Thyroid gland (tissue), 4 donors: ENCODE results near the gene COX6A2. TPM values are rescaled to one million over a fixed set of nuclear protein-coding genes. Genes with fewer than 3 reads are reported as not detected.

Source experiments
- DNase-seq, 2 donors: peaks; one replicate each; pipeline ENCODE4 v3.0.0-alpha.2; 2019
- H3K27ac ChIP-seq, 3 donors: fragments of 200-600 bp; sonication (generic); 1 replicate in 2 of 3; 2 replicates in 1 of 3; pipeline ENCODE4 v1.5.1; 2016 to 2019; ENCODE audit warnings: mild to moderate bottlenecking in 1 of 3, moderate library complexity in 1 of 3
- H3K27me3 ChIP-seq: fragments of 200-600 bp; sonication (generic); one replicate; pipeline ENCODE4 v1.5.1; 2019
- H3K36me3 ChIP-seq, 2 donors: fragments of 200-600 bp; sonication (generic); one replicate each; pipeline ENCODE4 v1.5.1; 2016 to 2019
- H3K4me1 ChIP-seq, 2 donors: fragments of 200-600 bp; sonication (generic); one replicate each; pipeline ENCODE4 v1.5.1; 2017 to 2019
- H3K4me3 ChIP-seq, 3 donors: fragments of 200-600 bp; sonication (generic); replicated peaks in 1 of 3; 1 replicate in 2 of 3; 2 replicates in 1 of 3; pipeline ENCODE4 v1.5.1; 2016; ENCODE audit warnings: mild to moderate bottlenecking in 1 of 3
- H3K9me3 ChIP-seq: fragments of 200-600 bp; sonication (generic); one replicate; pipeline ENCODE4 v1.5.1; 2017
- POLR2A ChIP-seq, 2 donors: fragments of 450-650 bp; IDR thresholded peaks; one replicate each; pipeline ENCODE4 v1.6.1; 2017; ENCODE audit warnings: antibody characterized with exemption in 2 of 2, mild to moderate bottlenecking in 2 of 2, moderate library complexity in 1 of 2
- WGBS, 2 donors: methylation state at CpG; one replicate each; pipeline ENCODE4 v1.1.5; 2017; 5-methylcytosine and 5-hydroxymethylcytosine counted together
- intact Hi-C: fragments of 100-400 bp; cut with DNase I; formaldehyde crosslinking; loops from one replicate; pipeline ENCODE4 v1.15.1; 2023
- total RNA-seq, 4 donors: library from RNA; depleted of rRNA; stranded (reverse); fragments of >200 nt; gene quantifications; one replicate each; pipeline ENCODE4 v1.2.3, GENCODE V29; 2016
- TF ChIP-seq, protein P1 (sequence below), 6 experiments: fragments of 200-600 bp in 3 of 6; fragments of 450-650 bp in 3 of 6; sonication (generic) in 3 of 6; IDR thresholded peaks; one replicate each; pipeline ENCODE4 v1.5.1; 2016 to 2019; ENCODE audit warnings: antibody characterized with exemption in 6 of 6, mild to moderate bottlenecking in 2 of 6, inconsistent platforms in 1 of 6, moderate library complexity in 1 of 6

Gene COX6A2
- total RNA-seq, 4 donors from 2014 or later: not detected

DNA sequence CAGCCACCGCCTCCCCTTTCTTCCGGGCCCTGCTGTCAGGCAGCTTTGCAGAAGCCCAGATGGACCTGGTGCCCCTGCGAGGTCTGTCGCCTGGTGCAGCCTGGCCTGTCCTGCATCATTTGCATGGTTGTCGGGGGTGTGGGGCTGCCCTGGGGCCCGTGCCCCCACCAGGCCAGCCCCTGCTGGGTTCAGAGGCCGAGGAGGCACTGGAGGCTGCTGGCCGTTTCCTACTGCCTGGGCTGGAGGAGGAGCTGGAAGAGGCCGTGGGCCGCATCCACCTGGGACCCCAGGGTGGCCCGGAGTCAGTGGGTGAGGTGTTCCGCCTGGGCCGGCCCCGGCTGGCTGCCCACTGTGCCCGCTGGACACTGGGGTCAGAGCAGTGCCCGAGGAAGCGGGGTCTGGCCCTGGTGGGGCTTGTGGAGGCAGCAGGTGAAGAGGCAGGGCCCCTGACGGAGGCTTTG is 38.3 kb upstream of the COX6A2 start:
- DNase-seq: no peak
- Histone ChIP-seq H3K27ac (no peak overlapping the region), H3K27me3 (no peaks in the 10 kb centered on the region), H3K36me3 (peaks cover 22 to 23% of the 10 kb centered on the region in 2 donors), H3K4me3 (no peak overlapping the region), H3K4me1 (peaks cover 0 to 5% of the 10 kb centered on the region in 2 donors), H3K9me3 (no peaks in the 10 kb centered on the region)
- 95 to 97% methylated on average over 6 to 18 of the region's 18 CpGs for WGBS, 2 donors
- intact Hi-C loops: loop anchor here (10.0 kb wide), 1 partner anchor 282 kb away; the partner anchor contains the start of gene FUS
- TF ChIP-seq, protein P1, sequence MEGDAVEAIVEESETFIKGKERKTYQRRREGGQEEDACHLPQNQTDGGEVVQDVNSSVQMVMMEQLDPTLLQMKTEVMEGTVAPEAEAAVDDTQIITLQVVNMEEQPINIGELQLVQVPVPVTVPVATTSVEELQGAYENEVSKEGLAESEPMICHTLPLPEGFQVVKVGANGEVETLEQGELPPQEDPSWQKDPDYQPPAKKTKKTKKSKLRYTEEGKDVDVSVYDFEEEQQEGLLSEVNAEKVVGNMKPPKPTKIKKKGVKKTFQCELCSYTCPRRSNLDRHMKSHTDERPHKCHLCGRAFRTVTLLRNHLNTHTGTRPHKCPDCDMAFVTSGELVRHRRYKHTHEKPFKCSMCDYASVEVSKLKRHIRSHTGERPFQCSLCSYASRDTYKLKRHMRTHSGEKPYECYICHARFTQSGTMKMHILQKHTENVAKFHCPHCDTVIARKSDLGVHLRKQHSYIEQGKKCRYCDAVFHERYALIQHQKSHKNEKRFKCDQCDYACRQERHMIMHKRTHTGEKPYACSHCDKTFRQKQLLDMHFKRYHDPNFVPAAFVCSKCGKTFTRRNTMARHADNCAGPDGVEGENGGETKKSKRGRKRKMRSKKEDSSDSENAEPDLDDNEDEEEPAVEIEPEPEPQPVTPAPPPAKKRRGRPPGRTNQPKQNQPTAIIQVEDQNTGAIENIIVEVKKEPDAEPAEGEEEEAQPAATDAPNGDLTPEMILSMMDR (IDR thresholded peaks at IDR 0.05): no peak
- no peak for TF ChIP-seq POLR2A (IDR thresholded peaks at IDR 0.05)

DNA sequence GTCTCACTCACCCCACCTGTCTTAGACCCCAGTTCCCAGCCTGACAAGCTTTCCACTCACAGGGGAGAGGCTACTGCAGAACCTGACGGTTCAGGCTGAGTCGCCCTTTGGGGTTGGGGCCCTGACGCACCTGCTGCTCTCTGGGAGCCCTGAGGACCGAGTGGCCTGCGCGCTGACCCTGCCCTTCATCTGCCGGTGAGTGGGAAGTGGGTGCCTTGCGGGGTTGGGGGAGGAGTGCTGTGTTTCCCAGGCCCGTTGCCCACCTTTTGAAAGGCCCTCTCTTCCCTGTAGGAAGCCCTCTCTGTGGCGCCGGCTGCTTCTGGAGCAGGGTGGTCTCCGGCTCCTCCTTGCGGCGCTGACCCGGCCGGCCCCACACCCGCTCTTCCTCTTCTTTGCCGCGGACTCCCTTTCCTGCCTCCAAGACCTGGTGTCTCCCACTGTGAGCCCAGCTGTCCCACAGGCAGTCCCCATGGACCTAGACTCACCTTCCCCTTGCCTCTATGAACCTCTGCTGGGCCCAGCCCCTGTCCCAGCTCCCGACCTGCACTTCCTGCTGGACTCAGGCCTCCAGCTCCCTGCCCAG is 37.7 kb upstream of the COX6A2 start:
- TF ChIP-seq, protein P1 (IDR thresholded peaks at IDR 0.05): no peak
- TF ChIP-seq POLR2A (IDR thresholded peaks at IDR 0.05): no peak
- Histone ChIP-seq H3K4me1 (no peaks in the 10 kb centered on the region), H3K36me3 (peaks cover 22 to 23% of the 10 kb centered on the region in 2 donors), H3K27me3 (no peaks in the 10 kb centered on the region), H3K9me3 (no peaks in the 10 kb centered on the region), H3K27ac (no peak overlapping the region), H3K4me3 (no peak overlapping the region)
- intact Hi-C loops: loop anchor here (10.0 kb wide), 1 partner anchor 281 kb away; the partner anchor contains the start of gene FUS
- WGBS, 2 donors: 93 to 96% methylated on average over 13 to 20 of the region's 20 CpGs
- no peak for DNase-seq

GRCh38 chr16:31464781-31465260 is 36.7 kb upstream of the COX6A2 start:
- H3K4me1 ChIP-seq: peaks cover 6 to 9% of the 10 kb centered on the region in 2 donors
- H3K27ac ChIP-seq: no peak overlapping the region
- no peak for DNase-seq
- 94 to 96% methylated on average over 6 to 11 of the region's 17 CpGs for WGBS, 2 donors
- H3K9me3 ChIP-seq: no peaks in the 10 kb centered on the region
- H3K4me3 ChIP-seq: no peak overlapping the region
- intact Hi-C loops: loop anchor here (10.0 kb wide), 1 partner anchor 280 kb away; the partner anchor contains the start of gene FUS
- H3K36me3 ChIP-seq: peaks cover 22 to 23% of the 10 kb centered on the region in 2 donors
- TF ChIP-seq POLR2A (IDR thresholded peaks at IDR 0.05): no peak
- no peaks in the 10 kb centered on the region for H3K27me3 ChIP-seq

DNA sequence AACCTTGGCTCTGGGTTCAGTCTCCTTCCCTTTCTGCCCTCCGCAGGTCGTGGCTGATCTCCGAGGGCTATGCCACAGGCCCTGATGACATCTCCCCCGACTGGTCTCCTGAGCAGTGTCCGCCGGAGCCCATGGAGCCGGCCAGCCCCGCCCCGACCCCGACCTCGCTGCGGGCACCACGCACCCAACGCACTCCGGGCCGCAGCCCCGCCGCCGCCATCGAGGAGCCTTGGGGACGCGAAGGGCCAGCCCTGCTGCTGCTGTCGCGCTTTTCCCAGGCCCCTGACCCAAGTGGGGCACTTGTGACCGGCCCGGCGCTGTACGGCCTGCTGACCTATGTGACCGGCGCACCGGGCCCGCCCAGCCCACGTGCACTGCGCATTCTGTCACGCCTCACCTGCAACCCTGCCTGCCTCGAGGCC is 36.2 kb upstream of the COX6A2 start:
- peaks cover 6 to 9% of the 10 kb centered on the region in 2 donors for H3K4me1 ChIP-seq
- intact Hi-C loops: loop anchor here (10.0 kb wide), 1 partner anchor 280 kb away; the partner anchor contains the start of gene FUS
- no peak overlapping the region for H3K4me3 ChIP-seq
- H3K27ac ChIP-seq: no peak overlapping the region
- WGBS, 2 donors: 96 to 97% methylated on average over 33 of the region's 36 CpGs
- peaks cover 22 to 23% of the 10 kb centered on the region in 2 donors for H3K36me3 ChIP-seq
- no peak for DNase-seq
- TF ChIP-seq, protein P1 (IDR thresholded peaks at IDR 0.05): no peak
- no peak for TF ChIP-seq POLR2A (IDR thresholded peaks at IDR 0.05)
- H3K27me3 ChIP-seq: no peaks in the 10 kb centered on the region
- no peaks in the 10 kb centered on the region for H3K9me3 ChIP-seq

GRCh38 chr16:31461921-31462804 is 34.0 kb upstream of the COX6A2 start:
- Histone ChIP-seq H3K9me3 (no peaks in the 10 kb centered on the region), H3K27me3 (no peaks in the 10 kb centered on the region), H3K27ac (no peak overlapping the region), H3K36me3 (peaks cover 22 to 23% of the 10 kb centered on the region in 2 donors), H3K4me3 (no peak overlapping the region), H3K4me1 (peaks cover 15 to 18% of the 10 kb centered on the region in 2 donors)
- 91 to 96% methylated on average over 21 to 25 of the region's 35 CpGs for WGBS, 2 donors
- intact Hi-C loops: loop anchor here (10.0 kb wide), 1 partner anchor 277 kb away; the partner anchor contains the start of gene FUS
- TF ChIP-seq, protein P1 (IDR thresholded peaks at IDR 0.05): no peak
- no peak for TF ChIP-seq POLR2A (IDR thresholded peaks at IDR 0.05)
- DNase-seq: no peak
